NCI-H345 treated with DMSO at 0.1 percent for 48 hours (cell line): Measurements from ENCODE around the gene AS3MT.
A peak's percentile ranks its signal among the peaks of the same experiment; 100 is the strongest.
"Not testable (repeated sequence)": the region's sequence is repeated elsewhere in the genome, so short reads cannot be mapped to it uniquely, and the experiment has no call there.

Experiments used
- DNase-seq: peaks from one replicate; lab custom pipeline; 2025; ENCODE audit not compliant: unreplicated experiment; lab: John Stamatoyannopoulos, UW

The AS3MT gene

DNA sequence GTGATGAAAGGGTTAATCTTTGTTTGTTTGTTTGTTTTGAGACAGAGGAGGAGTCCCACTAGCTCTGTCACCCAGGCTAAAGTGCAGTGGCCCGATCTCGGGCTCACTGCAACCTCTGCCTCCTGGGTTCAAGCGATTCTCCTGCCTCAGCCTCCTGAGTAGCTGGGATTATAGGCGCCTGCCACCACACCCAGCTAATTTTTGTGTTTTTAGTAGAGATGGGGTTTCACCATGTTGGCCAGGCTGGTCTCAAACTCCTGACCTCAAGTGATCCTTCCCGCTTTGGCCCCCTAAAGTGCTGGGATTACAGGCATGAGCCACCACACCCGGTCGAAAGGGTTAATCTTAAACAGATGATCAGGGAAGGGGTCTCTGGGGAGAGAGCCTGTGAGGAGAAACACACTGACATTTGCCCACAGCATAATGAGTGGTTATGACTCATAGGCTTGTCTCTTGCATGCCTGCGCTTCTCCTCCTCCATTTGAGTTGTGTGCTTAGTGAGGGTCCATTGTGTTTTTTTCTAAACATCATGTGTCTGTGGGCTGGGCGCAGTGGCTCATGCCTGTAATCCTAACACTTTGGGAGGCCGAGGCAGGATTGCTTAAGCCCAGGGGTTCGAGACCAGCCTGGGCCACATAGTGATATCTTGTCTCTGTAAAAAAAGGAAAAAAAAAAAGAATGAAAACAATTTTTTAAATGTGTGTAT is 13.4 kb upstream of the AS3MT start:
- not testable (repeated sequence) for DNase-seq

DNA sequence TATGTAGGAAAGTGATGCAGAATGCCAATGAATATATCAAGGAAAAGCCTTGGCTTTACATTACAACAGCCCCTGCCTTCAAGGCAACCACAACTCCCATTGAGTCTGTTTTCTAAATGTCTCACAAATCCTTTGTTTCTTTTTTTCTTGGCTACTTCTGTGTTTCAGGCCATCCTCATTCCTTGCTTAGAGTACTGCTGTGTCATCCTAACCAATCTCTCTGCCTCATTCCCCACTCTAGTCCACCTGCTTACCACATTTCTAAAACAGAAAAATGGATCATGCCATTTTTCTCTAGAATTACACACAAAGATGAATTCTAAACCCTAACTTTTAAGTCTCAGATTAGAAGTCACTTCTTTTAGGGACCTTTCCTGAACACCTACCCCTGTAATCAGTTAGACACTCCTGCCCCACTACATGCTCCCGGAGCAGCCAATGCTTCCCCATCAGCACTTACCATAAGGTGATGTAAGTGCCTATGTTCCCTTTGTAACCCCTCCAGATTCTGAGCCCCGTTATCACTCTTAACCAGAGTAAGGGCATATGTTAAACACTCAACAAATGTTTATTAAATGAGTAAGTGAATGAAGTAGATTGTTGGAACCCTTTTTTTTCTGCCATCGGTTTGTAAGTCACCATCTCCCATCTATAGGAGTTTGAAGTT is 12.4 kb upstream of the AS3MT start:
- DNase-seq: no peak

DNA sequence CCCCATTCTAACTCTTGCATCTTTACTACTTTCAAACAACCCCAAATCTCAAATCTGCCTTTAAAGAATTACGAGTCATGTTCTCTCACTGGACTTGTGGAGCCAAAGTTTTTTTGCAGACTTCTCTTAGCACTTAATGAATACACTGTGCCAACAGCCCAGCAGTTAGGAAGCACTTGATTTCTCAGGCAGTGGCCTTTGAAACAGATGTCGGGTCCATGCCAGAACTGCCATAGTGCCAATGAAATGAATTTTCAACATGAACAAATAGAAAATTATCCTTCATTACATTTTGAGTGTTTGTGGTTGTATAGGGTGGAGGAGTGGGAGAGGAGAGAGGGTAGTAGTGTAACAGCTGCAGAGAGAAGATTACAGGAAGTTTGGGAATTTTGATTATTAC is 9.4 kb upstream of the AS3MT start:
- no peak for DNase-seq

DNA sequence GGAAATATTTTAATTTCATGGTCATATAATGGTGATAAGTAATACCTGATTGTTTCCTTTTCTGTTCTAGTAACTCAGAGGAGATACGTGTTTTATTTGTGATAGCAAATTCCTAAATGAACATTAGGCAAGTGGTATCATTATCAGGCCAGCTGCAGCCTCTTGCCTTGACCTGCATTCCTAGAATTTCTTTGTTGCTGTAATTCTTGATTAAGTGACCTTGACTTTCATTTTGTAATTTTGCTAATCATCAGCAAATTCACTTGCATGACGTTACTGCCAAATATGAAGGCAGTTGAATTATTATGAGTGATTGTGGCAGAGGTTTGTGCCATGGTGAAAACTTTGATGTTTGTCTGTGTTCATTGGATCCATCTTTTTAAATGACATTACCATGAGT is 5.6 kb upstream of the AS3MT start:
- no peak for DNase-seq

DNA sequence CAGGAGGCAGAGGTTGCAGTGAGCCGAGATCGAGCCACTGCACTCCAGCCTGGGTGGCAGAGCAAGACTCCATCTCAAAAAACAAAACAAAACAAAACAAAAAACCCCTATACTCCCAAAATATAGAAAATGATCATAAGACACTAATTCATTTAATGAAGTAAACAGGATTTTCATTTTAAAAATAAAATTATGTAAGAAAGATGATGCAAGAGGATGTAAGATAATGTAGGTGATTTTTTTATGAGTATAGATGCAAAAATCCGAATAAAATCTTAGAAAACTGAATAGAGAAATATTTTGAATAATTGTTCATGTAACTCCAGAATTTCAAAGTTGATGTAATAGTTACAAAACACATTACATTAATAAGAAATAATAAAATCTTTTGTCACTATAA is 3.6 kb upstream of the AS3MT start:
- DNase-seq: no peak

DNA sequence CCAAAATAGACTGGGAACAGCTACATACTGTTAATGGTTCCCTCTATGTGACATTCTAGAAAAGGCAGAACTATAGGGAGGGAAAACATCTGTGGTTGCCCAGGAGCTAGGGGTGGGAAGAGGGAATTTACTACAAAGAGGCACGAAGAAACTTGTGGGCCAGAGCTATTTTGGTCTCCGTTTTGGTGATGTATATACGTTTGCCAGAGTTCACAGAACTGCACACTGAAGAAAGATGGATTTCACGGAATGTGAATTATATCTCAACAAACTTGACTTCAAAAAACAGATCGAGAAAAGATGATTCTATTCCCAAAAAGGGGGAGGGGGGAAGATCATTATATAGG is 386 bp upstream of the AS3MT start:
- DNase-seq: no peak

DNA sequence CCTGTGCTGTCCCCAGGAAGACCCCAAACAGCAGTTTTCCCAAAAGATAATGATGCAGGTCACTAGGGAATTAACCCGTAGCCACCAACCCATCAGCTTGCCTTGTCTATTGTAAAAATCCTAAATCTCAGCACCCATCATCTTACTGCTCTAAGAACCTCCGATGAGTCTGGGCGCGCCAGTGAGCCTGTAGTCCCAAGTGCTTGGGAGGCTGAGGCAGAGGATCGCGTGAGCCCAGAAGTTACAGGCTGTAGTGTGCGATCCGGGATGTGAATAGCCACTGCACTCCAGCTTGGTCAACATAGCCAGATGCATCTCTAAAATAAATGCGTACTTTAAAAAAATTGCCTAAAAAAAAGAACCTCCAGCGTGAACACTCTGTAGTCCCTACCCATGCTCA is 951 bp downstream of the AS3MT start:
- DNase-seq: no peak

DNA sequence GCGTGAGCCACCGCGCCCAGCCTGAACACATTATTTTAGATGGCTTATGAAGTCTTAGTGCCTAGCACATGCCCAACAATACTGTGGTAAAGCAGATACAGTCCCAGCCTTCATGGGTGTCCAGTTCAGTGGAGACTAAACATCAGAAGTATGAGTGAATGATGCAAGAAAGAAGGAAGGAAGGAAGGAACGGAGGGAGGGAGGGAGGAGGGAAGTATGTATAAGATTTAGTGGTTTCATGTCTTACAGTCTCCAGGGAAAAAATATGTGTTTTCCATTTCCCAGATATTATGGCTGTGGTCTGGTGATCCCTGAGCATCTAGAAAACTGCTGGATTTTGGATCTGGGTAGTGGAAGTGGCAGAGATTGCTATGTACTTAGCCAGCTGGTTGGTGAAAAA is 2.9 kb downstream of the AS3MT start:
- DNase-seq: no peak

DNA sequence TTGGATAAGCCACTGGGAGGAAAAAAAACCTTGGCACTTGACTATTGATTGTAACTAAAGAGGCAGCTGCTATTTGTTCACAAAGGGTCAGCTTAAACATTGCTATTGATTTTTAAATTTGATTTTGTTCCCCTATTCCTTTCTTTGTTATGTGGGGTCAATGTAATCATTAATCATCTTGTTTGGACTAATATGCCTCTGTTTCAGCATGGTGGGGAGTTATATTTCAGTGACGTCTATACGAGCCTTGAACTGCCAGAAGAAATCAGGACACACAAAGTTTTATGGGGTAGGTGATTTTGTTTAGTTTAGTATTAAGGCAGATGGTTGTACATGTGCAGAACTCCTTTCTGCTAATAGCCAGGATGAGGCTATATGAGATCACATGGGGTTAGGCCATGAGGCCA is 7.5 kb downstream of the AS3MT start:
- no peak for DNase-seq

DNA sequence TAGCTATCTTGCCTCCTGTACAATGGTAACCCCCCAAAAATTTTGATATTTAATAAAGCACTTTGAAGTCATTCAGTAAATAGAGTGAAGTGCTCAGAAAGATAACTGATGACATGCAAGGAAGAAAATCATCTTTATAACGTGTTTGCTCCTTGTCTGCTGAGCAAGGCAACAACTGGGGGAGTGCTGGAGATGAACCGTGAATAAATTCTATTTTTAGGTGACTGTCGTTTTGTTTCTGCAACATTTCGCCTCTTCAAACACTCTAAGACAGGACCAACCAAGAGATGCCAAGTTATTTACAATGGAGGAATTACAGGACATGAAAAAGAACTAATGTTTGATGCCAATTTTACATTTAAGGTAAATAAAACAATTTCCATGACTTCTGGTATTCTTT is 9.4 kb downstream of the AS3MT start:
- DNase-seq: no peak

DNA sequence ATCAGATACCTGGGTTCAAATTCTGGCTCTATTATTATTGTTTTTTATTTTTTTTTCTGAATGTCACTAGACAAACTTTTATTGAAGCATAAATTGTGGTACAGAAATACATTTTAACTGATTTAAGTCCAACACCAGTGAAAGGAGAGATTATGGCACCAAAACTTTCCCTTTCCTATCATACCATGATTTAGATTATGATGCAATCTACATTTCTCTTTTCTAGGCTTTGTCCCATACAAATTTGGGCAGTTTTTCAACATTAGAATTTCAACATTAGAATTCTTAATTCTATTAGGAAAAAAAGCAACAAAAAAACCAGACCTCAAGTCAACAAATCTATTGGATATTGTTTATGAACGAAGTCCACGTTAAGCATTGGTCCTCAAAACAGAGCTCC is 11.0 kb downstream of the AS3MT start:
- no peak for DNase-seq

DNA sequence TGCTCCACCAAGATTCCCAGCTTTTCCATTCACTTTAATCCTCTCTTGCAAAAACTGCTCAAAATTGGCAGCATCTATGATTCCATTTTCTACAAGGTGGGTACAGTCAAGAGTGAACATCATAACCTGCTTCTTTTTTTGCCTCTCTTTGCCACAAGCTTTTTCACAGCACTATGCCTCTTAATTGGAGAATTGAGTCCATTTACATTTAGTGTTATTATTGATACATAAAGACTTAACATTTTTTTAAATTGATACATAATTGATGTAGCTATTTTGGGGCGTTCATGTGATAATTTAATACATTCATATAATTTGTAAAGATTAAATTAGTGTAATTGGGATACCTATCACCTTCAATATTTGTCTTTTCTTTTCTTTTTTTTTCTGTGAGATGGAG is 18.8 kb downstream of the AS3MT start:
- DNase-seq: no peak

DNA sequence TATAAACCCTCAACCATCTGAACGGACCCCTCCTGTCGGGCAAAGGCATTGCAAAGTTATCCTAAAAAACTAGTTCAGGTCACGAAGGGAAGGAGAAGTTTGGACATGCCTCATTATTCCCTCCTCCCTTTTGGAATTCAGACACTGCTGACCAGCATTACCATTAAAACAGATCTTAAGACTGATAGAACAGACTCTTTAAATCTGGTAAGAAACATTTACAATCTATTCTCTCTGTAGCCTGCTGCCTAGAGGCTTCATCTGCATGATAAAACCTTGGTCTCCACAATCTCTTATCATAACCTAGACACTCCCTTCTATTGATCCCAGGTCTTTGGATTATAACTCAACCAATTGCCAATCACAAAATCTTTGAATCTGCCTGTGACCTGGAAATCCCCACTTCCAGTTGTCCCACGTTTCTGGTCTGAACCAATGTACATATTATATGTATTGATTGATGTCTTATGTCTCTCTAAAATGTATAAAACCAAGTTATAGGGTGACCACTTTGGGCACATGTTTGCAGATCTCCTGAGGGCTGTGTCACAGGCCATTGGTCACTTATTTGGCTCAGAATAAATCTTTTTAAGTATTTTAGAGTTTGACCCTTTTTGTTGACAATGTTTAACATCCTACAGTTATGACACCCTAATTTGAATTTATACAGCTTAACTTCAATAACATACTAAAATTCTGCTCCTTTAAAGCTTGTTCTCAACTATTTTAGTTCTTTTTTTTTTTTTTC is 25.4 kb downstream of the AS3MT start:
- no peak for DNase-seq

DNA sequence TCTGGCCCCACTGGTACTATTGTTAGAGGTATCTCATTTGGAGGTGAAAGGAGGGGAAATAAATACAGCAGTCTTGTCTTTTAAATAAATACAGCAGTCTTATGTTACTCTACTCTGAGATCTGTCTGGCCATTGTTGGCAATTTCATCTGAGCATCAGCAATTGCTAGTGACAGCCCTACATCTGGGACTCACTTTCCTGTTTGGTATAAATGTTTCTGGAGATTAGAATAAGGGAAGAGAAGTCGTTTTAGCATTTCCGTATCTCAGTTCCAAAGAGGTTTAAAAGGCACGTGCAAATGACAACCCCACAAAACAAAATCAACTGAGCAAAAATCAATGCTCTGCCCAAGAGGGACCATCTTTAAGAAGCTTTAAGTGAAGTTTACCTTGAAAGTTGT is 30.7 kb downstream of the AS3MT start:
- no peak for DNase-seq

DNA sequence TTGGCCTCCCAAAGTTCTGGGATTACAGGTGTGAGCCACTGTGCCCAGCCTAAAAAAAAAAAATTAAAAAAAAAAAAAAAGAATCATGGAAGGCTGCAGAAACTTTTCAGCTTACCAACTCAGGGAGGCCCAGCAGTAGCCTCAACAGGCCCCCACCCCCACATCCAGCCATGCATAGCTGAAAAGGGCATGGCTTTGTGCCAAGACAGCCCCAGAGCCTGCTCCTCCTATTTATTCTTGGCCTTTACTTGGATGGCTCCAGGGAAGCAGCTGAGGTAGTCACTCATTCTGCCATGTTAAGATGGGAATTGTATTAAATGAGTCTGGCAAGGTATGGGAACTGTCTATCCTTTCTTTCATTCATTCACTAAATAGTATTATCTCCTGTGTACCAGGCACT is 35.1 kb downstream of the AS3MT start:
- no peak for DNase-seq

DNA sequence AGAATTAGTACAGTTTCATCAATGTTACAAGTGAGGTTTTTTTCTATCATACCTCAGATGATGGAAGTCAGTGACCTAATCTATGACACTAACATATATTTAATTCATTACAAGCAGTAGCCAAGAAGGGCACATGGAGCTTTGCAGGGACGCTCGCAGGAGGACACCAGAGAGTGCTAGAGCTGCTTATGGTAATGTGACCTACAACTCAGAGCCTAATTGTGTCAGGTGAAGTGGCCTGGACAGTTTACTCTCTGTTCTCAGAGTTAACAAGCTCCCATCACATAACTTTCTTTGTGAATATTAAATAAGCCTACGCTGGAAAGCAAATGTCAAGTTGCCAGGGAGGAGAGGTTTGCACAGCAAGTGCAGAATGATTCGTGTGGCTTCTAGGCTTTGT is 37.2 kb downstream of the AS3MT start:
- no peak for DNase-seq

DNA sequence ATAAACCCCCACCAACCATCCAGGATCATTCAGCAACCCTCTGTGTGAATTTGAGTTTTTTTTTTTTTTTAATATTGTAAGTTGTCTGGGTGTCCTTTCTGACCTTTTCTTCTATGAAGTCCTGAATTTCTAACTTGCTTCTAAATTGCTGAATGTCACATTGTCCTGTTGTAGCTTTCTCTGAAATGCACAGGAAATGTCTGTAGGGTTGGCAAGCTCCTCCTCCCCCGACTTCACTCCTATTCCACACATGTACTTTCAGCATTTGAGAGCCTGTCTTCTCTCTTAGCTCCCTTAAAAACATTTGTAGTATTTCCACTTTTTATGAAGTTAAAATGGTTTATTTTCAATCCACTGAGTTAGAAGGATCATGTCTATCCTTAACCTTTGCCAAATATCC is 45.5 kb downstream of the AS3MT start:
- DNase-seq: no peak

DNA sequence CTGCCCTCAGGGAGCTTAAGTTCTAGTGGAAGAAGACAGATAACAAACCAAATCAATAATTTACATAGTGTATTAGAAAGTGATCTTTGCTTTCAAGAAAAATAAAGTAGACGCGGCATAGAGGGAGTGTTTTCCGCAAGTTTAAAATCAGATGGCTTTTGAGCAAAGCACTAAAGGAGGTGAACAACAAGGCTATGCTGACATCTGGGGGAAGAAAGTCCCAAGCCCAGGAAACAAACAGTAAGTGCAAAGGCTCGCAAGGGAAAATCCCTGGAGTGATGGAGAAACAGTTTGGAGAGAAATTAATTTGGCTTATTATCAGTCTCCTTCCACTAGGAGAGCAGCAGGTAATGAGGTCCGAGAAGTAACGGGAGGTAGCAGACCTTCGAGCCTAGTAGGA is 46.9 kb downstream of the AS3MT start:
- no peak for DNase-seq

DNA sequence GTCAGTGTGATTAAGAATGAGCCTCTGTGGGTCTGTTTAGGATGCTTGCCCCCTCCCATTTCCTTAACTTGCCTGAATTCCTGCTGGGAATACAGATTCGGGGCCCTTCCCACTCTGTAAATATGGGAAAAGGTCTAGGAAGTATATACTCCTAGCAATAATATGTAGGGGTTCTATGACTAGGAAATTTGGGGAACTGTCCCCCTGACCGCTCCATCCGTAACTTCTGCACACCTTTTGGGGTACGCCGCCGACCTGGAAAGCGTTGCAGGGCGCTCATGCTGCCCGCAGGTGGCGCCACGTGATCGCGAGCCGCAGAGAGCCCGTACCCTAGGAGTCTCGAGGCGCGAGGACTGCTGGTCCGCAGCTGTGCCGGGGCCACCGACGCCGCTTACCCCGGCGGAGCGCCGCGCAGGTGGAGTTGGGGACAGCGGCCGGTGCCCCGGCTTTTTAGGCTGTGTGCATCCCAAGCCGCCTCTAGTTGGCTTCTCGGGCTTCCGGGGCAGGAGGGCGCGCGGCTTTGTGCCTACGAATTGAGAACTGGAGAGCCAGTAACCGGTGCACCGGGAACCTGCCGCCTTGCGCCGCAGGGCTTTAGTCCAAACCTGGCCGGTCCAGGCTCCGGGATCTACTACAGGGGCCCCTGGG is 48.2 kb downstream of the AS3MT start:
- peak; percentile 49 for DNase-seq

DNA sequence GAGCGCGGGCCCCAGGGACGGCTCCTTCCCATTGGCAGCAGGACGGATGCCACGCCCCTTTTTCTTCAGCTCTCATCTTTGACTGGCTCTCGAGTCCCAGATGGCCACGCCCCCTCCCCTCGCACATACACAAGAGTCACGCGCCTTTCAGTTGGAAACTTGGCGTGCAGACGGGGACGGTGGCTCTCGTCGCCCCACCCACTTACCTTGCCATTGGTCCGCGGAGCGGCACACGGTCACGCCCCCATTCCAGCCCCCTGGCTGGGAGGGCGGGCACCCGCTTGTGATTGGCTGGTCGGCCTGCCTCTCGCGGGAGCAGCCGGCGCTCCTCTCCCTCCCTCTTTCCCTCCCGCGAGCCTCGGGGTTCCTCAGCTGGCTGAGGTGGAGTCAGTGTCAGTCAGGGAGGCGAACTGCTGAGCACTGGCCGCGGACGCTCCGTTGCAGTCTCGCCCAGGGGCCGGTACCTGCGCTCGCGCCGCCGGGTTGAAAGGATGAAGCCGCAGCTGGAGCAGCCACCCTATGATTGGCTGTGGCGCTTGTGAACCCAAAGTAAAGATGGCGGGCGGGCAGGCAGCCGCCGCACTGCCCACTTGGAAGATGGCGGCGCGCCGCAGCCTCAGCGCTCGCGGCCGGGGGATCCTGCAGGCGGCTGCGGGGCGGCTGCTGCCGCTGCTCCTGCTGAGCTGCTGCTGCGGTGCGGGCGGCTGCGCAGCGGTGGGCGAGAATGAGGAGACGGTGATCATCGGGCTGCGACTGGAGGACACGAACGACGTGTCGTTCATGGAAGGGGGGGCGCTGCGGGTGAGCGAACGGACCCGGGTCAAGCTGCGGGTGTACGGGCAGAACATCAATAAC is 48.9 kb downstream of the AS3MT start, which contains the start of gene CNNM2:
Gene CNNM2, plus strand, starts transcription at position 333 of the 855 bp plus-strand sequence. Its CDS starts 187 bp downstream, at position 520.
- peak; percentile 94 for DNase-seq

DNA sequence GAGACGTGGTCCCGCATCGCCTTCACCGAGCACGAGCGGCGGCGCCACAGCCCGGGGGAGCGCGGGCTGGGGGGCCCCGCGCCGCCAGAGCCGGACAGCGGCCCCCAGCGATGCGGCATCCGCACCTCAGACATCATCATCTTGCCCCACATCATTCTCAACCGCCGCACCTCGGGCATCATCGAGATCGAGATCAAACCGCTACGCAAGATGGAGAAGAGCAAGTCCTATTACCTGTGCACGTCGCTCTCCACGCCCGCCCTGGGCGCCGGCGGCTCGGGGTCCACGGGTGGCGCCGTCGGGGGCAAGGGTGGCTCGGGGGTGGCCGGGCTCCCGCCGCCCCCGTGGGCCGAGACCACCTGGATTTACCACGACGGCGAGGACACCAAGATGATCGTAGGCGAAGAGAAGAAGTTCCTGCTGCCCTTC is 49.6 kb downstream of the AS3MT start:
- no peak for DNase-seq
